Glutamatergic neuron (in vitro differentiated cells): ENCODE results near the gene PTP4A2. TPM values are rescaled to one million over a fixed set of nuclear protein-coding genes. Genes with fewer than 3 reads are reported as not detected.

Experiments
- DNase-seq: peaks from one replicate; pipeline ENCODE4 v3.0.0; 2022
- H3K27ac Mint-ChIP-seq: one replicate; pipeline ENCODE4 v1.8.0; 2020; ENCODE audit warnings: mild to moderate bottlenecking, mixed read lengths, inconsistent platforms; ENCODE audit not compliant: unreplicated experiment
- H3K27me3 Mint-ChIP-seq: one replicate; pipeline ENCODE4 v1.8.0; 2020; ENCODE audit warnings: mild to moderate bottlenecking, moderate library complexity, mixed read lengths, inconsistent platforms; ENCODE audit not compliant: unreplicated experiment
- H3K36me3 Mint-ChIP-seq: one replicate; pipeline ENCODE4 v1.8.0; 2020; ENCODE audit warnings: mild to moderate bottlenecking, mixed read lengths, inconsistent platforms; ENCODE audit not compliant: unreplicated experiment
- H3K4me1 Mint-ChIP-seq: one replicate; pipeline ENCODE4 v1.8.0; 2020; ENCODE audit warnings: mild to moderate bottlenecking, low read depth, mixed read lengths, inconsistent platforms; ENCODE audit not compliant: unreplicated experiment
- H3K4me3 Mint-ChIP-seq: one replicate; pipeline ENCODE4 v1.8.0; 2020; ENCODE audit warnings: mild to moderate bottlenecking, mixed read lengths, inconsistent platforms; ENCODE audit not compliant: unreplicated experiment
- H3K9me3 Mint-ChIP-seq: one replicate; pipeline ENCODE4 v1.8.0; 2020; ENCODE audit warnings: mild to moderate bottlenecking, moderate library complexity, mixed read lengths, inconsistent platforms; ENCODE audit not compliant: unreplicated experiment
- CTCF ChIP-seq: fragments of 200-600 bp; sonication (generic); IDR thresholded peaks from one replicate; pipeline ENCODE4 v1.5.0; 2021; ENCODE audit not compliant: partially characterized antibody, unreplicated experiment
- total RNA-seq: library from RNA; stranded (reverse); fragmentation: NEBNext Ultra II Directional; extraction: Animal tissue kit (Norgen Biotek cat#: 25700); gene quantifications from one replicate; pipeline ENCODE4 v1.2.1, GENCODE V29; 2021; ENCODE audit not compliant: unreplicated experiment

The PTP4A2 gene
- total RNA-seq, 1 donor from 2014 or later: 120 TPM

GRCh38 chr1:31920956-31921355, 17.2 kb downstream of the PTP4A2 start:
- Mint-ChIP-seq H3K9me3 (no peaks in the 10 kb centered on the region), H3K27ac (no peak overlapping the region)
- TF ChIP-seq CTCF: no peak

GRCh38 chr1:31919591-31919990, 18.6 kb downstream of the PTP4A2 start:
- DNase-seq: no peak
- no peak for TF ChIP-seq CTCF
- Mint-ChIP-seq H3K9me3 (no peaks in the 10 kb centered on the region), H3K27ac (no peak overlapping the region), H3K4me1 (peaks cover 5% of the 10 kb centered on the region), H3K27me3 (no peaks in the 10 kb centered on the region), H3K4me3 (no peak overlapping the region), H3K36me3 (no peaks in the 10 kb centered on the region)

More at GRCh38 chr1:31920956-31921355, 17.2 kb downstream of the PTP4A2 start:
- H3K4me1 Mint-ChIP-seq: peaks cover 5% of the 10 kb centered on the region
- no peak for DNase-seq
- H3K4me3 Mint-ChIP-seq: no peak overlapping the region
- H3K27me3 Mint-ChIP-seq: no peaks in the 10 kb centered on the region
- no peaks in the 10 kb centered on the region for H3K36me3 Mint-ChIP-seq

GRCh38 chr1:31915438-31915837, 22.7 kb downstream of the PTP4A2 start:
- Mint-ChIP-seq H3K27ac (no peak overlapping the region), H3K4me1 (peaks cover 15% of the 10 kb centered on the region), H3K27me3 (no peaks in the 10 kb centered on the region), H3K36me3 (peaks cover 4% of the 10 kb centered on the region), H3K9me3 (no peaks in the 10 kb centered on the region), H3K4me3 (no peak overlapping the region)
- no peak for DNase-seq
- TF ChIP-seq CTCF: no peak

- no peak for TF ChIP-seq CTCF
- DNase-seq: no peak
- peaks cover 17% of the 10 kb centered on the region for H3K4me1 Mint-ChIP-seq
- peaks cover 8% of the 10 kb centered on the region for H3K36me3 Mint-ChIP-seq
- no peaks in the 10 kb centered on the region for H3K9me3 Mint-ChIP-seq
- no peak overlapping the region for H3K4me3 Mint-ChIP-seq
- H3K27me3 Mint-ChIP-seq: no peaks in the 10 kb centered on the region
- H3K27ac Mint-ChIP-seq: no peak overlapping the region
Measured at GRCh38 chr1:31913968-31914367, 24.2 kb downstream of the PTP4A2 start.

- TF ChIP-seq CTCF: no peak
- Mint-ChIP-seq H3K27me3 (no peaks in the 10 kb centered on the region), H3K4me1 (peaks cover 23% of the 10 kb centered on the region), H3K27ac (no peak overlapping the region), H3K9me3 (no peaks in the 10 kb centered on the region), H3K4me3 (no peak overlapping the region), H3K36me3 (peaks cover 8% of the 10 kb centered on the region)
- no peak for DNase-seq
Measured at GRCh38 chr1:31912839-31913239, 25.3 kb downstream of the PTP4A2 start.
